CD4-positive, alpha-beta T cell (primary cell): ENCODE measurements around the gene SP140L. TPM values are rescaled to one million over a fixed set of nuclear protein-coding genes. Genes with fewer than 3 reads are reported as not detected.

Experiments used
- ATAC-seq: fragments of 200-7000 bp; cut with Tn5 transposase; one replicate; pipeline ENCODE4 v1.10.0; 2022; ENCODE audit warnings: mild to moderate bottlenecking; ENCODE audit not compliant: poor library complexity
- CTCF ChIA-PET: fragments of 350-600 bp; sonication (Branson Sonifier 250); formaldehyde crosslinking; loops from one replicate; lab custom pipeline; 2021; ENCODE audit warnings: antibody characterized with exemption, inconsistent platforms; lab: Charles Lee
- POLR2A ChIA-PET: fragments of 350-600 bp; sonication (Branson Sonifier 250); formaldehyde crosslinking; loops from one replicate; lab custom pipeline; 2021; ENCODE audit warnings: antibody characterized with exemption, inconsistent platforms; lab: Charles Lee
- DNase-seq, 14 experiments: peaks; one replicate each; pipeline ENCODE4 v3.0.0-alpha.2; 2013 to 2020; ENCODE audit warnings: mixed read lengths in 2 of 14
- H3K27ac ChIP-seq, 2 donors: one replicate each; pipeline versions ENCODE4 v1.5.1 to v1.7.0; 2013; ENCODE audit warnings: low read length in 2 of 2, low read depth in 1 of 2, mild to moderate bottlenecking in 1 of 2
- H3K27me3 ChIP-seq, 2 experiments: 1 replicate in 1 of 2; 2 replicates in 1 of 2; pipeline versions ENCODE4 v1.6.1 to v1.7.0; 2013; ENCODE audit warnings: low read length in 2 of 2, control low read depth in 1 of 2, mild to moderate bottlenecking in 1 of 2, moderate library complexity in 1 of 2; ENCODE audit not compliant: insufficient read depth in 2 of 2, control insufficient read depth in 1 of 2
- H3K36me3 ChIP-seq: one replicate; pipeline ENCODE4 v1.6.1; 2013; ENCODE audit warnings: low read length, control low read depth; ENCODE audit not compliant: insufficient read depth
- H3K4me1 ChIP-seq: one replicate; pipeline ENCODE4 v1.6.1; 2013; ENCODE audit warnings: low read length, control low read depth; ENCODE audit not compliant: insufficient read depth
- H3K4me3 ChIP-seq: one replicate; pipeline ENCODE4 v1.5.1; 2013; ENCODE audit warnings: mild to moderate bottlenecking, low read length, moderate library complexity
- H3K9me3 ChIP-seq, 2 experiments: 1 replicate in 1 of 2; 2 replicates in 1 of 2; pipeline versions ENCODE4 v1.6.1 to v1.7.0; 2013; ENCODE audit warnings: low read length in 2 of 2, mild to moderate bottlenecking in 2 of 2, control low read depth in 1 of 2, moderate library complexity in 1 of 2; ENCODE audit not compliant: control insufficient read depth in 1 of 2, insufficient read depth in 1 of 2
- H3K27ac Mint-ChIP-seq: one replicate; pipeline ENCODE4 v1.8.0; 2020; ENCODE audit warnings: mixed read lengths
- H3K27me3 Mint-ChIP-seq: one replicate; pipeline ENCODE4 v1.8.0; 2021; ENCODE audit warnings: mixed read lengths
- H3K36me3 Mint-ChIP-seq: one replicate; pipeline ENCODE4 v1.8.0; 2021; ENCODE audit warnings: low read depth, mixed read lengths
- H3K4me1 Mint-ChIP-seq: one replicate; pipeline ENCODE4 v1.8.0; 2021; ENCODE audit warnings: low read depth, mixed read lengths
- H3K4me3 Mint-ChIP-seq: one replicate; pipeline ENCODE4 v1.8.0; 2020; ENCODE audit warnings: mild to moderate bottlenecking, mixed read lengths
- H3K9me3 Mint-ChIP-seq: one replicate; pipeline ENCODE4 v1.8.0; 2020; ENCODE audit warnings: mixed read lengths
- intact Hi-C, 2 experiments: fragments of 100-400 bp; cut with DNase I in 1 of 2; cut with micrococcal nuclease in 1 of 2; formaldehyde crosslinking; loops; one replicate each; pipeline versions ENCODE4 v1.15.1 to v1.9.0; 2023 to 2025; cut with DNase I, micrococcal nuclease
- total RNA-seq, 174 experiments: library from RNA in 2 of 174; stranded (reverse) in 2 of 174; gene quantifications; one replicate each; pipeline ENCODE4 v1.2.3 and lab custom pipeline; 2021 to 2026
- TF ChIP-seq, protein P1 (sequence below): fragments of 200-600 bp; IDR thresholded peaks from one replicate; pipeline ENCODE4 v1.8.0; 2022; ENCODE audit warnings: antibody characterized with exemption, mild to moderate bottlenecking

The SP140L gene
- total RNA-seq, 2 experiments from 2014 or later = 55.3 to 64.1 TPM

DNA sequence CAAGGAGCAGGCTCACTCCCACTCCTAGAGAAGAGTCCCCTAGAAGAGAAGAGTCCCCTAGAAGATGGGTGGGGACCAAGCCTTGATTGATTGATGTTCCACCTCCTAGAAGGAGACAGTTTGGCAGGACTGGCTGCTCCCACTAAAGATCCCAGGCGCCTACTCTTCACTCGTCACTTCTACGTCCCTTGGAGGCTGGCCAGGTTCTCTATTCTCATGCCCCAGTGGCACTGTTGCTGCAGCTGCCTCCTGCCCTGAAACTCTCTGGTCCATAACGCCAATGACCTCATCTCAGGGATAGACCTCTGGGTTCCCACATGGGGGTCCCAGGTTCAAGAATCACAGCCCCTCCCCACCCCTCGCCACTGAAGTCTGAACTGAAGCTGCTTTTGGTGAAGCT is 2.5 kb upstream of the SP140L start:
- ATAC-seq = no peak

DNA sequence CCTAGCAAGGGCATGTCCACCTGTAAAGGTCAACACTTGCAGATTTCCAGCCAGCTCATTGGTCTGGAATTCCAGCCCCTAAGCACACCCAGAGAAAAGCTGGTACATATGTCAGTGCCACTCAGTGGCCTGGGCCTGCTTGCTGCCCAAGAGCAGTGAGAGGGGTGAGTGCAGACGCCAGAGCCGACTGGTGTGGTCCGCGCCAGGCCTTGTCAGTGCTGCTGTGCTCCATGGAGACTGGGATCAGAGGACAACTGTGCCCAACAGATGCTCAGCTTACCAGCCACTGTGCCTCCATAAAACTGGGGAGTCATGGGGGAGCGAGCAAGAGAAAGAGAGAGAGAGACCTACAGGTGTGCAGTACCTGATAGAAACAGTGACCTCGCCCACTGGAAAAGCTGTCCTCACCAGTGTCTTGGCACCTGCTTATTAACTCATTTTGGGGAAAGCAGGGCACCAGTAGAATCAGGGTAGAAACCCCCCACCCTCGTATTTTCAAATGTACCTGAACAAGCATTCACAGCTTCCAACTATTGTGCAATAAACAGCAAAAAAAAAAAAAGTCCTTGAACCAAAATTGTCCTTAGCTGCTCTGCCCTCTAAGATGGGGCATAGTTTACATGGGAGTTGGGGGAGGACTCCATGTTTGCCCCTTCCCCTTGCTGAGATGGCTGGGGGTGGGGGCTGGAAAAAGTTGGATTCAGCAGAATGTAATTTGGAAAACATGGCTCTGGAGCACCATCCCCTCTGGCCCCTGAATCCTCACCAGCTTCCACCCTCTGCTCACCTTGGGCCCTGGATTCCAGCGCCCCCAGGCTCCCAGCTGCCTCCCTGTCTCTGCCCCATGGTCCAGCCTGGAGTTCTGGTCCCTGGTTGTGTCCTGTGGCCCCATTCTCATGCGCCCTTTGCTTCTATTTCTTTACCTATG is 1.4 kb upstream of the SP140L start:
- Mint-ChIP-seq H3K4me3 (peak overlapping the region; percentile 74), H3K27ac (peak overlapping the region; percentile 98), H3K4me1 (peaks cover 84% of the 10 kb centered on the region), H3K9me3 (no peaks in the 10 kb centered on the region), H3K27me3 (no peaks in the 10 kb centered on the region), H3K36me3 (peaks cover 28% of the 10 kb centered on the region)
- H3K27ac ChIP-seq = no peak overlapping the region
- intact Hi-C loops = loop anchor here (2.0 to 5.0 kb wide), 2 partner anchors 37 to 107 kb away; partner anchors contain the start of gene SP110 (in 2 of the 2)
- H3K27me3 ChIP-seq = no peaks in the 10 kb centered on the region
- TF ChIP-seq, protein P1, sequence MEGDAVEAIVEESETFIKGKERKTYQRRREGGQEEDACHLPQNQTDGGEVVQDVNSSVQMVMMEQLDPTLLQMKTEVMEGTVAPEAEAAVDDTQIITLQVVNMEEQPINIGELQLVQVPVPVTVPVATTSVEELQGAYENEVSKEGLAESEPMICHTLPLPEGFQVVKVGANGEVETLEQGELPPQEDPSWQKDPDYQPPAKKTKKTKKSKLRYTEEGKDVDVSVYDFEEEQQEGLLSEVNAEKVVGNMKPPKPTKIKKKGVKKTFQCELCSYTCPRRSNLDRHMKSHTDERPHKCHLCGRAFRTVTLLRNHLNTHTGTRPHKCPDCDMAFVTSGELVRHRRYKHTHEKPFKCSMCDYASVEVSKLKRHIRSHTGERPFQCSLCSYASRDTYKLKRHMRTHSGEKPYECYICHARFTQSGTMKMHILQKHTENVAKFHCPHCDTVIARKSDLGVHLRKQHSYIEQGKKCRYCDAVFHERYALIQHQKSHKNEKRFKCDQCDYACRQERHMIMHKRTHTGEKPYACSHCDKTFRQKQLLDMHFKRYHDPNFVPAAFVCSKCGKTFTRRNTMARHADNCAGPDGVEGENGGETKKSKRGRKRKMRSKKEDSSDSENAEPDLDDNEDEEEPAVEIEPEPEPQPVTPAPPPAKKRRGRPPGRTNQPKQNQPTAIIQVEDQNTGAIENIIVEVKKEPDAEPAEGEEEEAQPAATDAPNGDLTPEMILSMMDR = no peak
- DNase-seq (no peak), ATAC-seq (no peak)
- H3K36me3 ChIP-seq = peaks cover 12% of the 10 kb centered on the region
- H3K9me3 ChIP-seq = peaks cover 0 to 8% of the 10 kb centered on the region in 2 experiments
- CTCF ChIA-PET = no interaction called here
- H3K4me1 ChIP-seq = peaks cover 52% of the 10 kb centered on the region
- POLR2A ChIA-PET = interaction anchor here (0.6 to 2.2 kb wide), 2 partner anchors 72 to 78 kb away, joined by 3 to 13 read pairs; no protein-coding TSS in a partner anchor
- no peak overlapping the region for H3K4me3 ChIP-seq

More for the DNA sequence above, 2.5 kb upstream of the SP140L start:
- Histone ChIP-seq H3K4me3 (no peak overlapping the region), H3K4me1 (peaks cover 50% of the 10 kb centered on the region), H3K27ac (no peak overlapping the region), H3K9me3 (peaks cover 0 to 8% of the 10 kb centered on the region in 2 experiments), H3K36me3 (peaks cover 5% of the 10 kb centered on the region), H3K27me3 (no peaks in the 10 kb centered on the region)
- Mint-ChIP-seq H3K36me3 (peaks cover 17% of the 10 kb centered on the region), H3K4me1 (peaks cover 84% of the 10 kb centered on the region), H3K9me3 (no peaks in the 10 kb centered on the region), H3K27me3 (no peaks in the 10 kb centered on the region), H3K27ac (peak overlapping the region; percentile 49), H3K4me3 (peak overlapping the region; percentile 2)
- TF ChIP-seq, protein P1 = no peak
- ChIA-PET CTCF (no interaction called here), POLR2A (interaction anchor here (1.2 kb wide), 1 partner anchor 10 kb away, joined by 3 read pairs; no protein-coding TSS in a partner anchor)
- DNase-seq = no peak
- intact Hi-C loops = no loop called here

DNA sequence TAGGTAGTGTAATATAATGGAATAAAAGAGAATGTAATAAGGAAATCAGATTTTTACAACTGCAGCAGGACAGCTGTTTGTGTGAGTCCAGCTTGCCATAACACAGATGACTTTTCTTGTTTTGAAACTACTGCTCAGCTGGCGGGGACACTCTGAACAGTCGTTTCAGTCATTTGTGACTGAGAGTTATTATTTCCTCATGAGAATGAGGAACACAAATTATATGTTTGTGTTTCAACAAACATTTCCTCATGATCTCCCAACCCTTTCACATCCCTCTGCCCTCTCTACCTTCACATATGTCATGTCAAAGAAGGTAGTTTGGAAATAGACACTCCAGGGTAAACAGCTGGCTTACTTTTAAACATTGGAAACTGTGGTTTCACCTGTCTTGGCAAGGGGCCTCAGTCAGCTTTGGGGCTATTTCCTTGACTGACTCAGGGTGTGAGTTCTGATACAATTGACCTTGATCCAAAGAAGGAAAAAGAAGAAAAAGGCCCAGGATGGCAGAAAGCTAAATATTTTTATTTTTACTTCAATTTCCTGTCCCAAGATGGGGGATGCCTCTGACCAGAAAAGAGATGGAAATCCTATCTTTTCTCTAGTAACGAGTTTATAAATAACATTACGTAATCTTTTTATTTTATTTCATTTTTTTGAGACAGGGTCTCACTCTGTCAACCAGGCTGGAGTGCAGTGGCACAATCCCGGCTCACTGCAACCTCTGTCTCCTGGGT is 593 bp downstream of the SP140L start:
- H3K4me1 Mint-ChIP-seq = peaks cover 85% of the 10 kb centered on the region
- DNase-seq (peak in 3 of 14 experiments; percentile 34 to 49 (median 45)), ATAC-seq (no peak)
- H3K27ac Mint-ChIP-seq = peak overlapping the region; percentile 98
- peaks cover 39% of the 10 kb centered on the region for H3K4me1 ChIP-seq
- H3K4me3 ChIP-seq = peak overlapping the region; percentile 70
- ChIA-PET CTCF (interaction anchor here (0.8 to 1.9 kb wide), 5 partner anchors 8 to 21 kb away, joined by 3 to 6 read pairs (median 4); no protein-coding TSS in a partner anchor), POLR2A (interaction anchor here (0.7 to 4.0 kb wide), 25 partner anchors 8 to 405 kb away, joined by 3 to 44 read pairs (median 4); partner anchors contain the start of genes FBXO36, SP100, SP110 and SP140)
- TF ChIP-seq, protein P1 = no peak
- H3K4me3 Mint-ChIP-seq = peak overlapping the region; percentile 90
- intact Hi-C loops = loop anchor here (1.0 to 5.0 kb wide), 3 partner anchors 8 to 109 kb away; partner anchors contain the start of gene SP110 (in 2 of the 2)
- no peaks in the 10 kb centered on the region for H3K27me3 Mint-ChIP-seq
- H3K27me3 ChIP-seq = no peaks in the 10 kb centered on the region
- peaks cover 0 to 8% of the 10 kb centered on the region in 2 experiments for H3K9me3 ChIP-seq
- peaks cover 47% of the 10 kb centered on the region for H3K36me3 Mint-ChIP-seq
- H3K9me3 Mint-ChIP-seq = no peaks in the 10 kb centered on the region
- peak overlapping the region; percentile 89 to 92 for H3K27ac ChIP-seq
- H3K36me3 ChIP-seq = peaks cover 16% of the 10 kb centered on the region
